SK-N-MC (cell line): ENCODE data around the gene DLG5.

Source experiments
- DNase-seq: peaks from one replicate; pipeline ENCODE4 v3.0.0-alpha.2; 2011; ENCODE audit warnings: low read depth, low spot score
- H3K27ac ChIP-seq: fragments of 200-600 bp; sonication (generic); 2 replicates; pipeline ENCODE4 v1.5.1; 2016; ENCODE audit warnings: mixed run types
- H3K36me3 ChIP-seq: fragments of 200-600 bp; sonication (generic); 2 replicates; pipeline ENCODE4 v1.6.1; 2017; ENCODE audit warnings: antibody characterized with exemption, low read length, mixed read lengths; ENCODE audit not compliant: insufficient read depth
- H3K4me3 ChIP-seq: fragments of 200-600 bp; sonication (generic); 2 replicates; pipeline ENCODE4 v1.5.1; 2016
- H3K9ac ChIP-seq: fragments of 200-600 bp; sonication (generic); 2 replicates; pipeline ENCODE4 v1.8.0; 2017; ENCODE audit warnings: mixed run types, mixed read lengths; ENCODE audit not compliant: insufficient read length
- H3K9me3 ChIP-seq: fragments of 200-600 bp; sonication (generic); 2 replicates; pipeline ENCODE4 v1.6.1; 2017; ENCODE audit warnings: low read depth, mild to moderate bottlenecking, antibody characterized with exemption, low read length, moderate library complexity, mixed read lengths
- EZH2 ChIP-seq: fragments of 200-600 bp; sonication (generic); IDR thresholded peaks from one replicate; pipeline ENCODE4 v1.6.1; 2017; ENCODE audit warnings: antibody characterized with exemption
- FOXP2 ChIP-seq: optimal IDR thresholded peaks from 2 replicates; pipeline ENCODE3; 2011; ENCODE audit warnings: mild to moderate bottlenecking, moderate library complexity; ENCODE audit not compliant: insufficient read depth; ENCODE audit errors: extremely low read length, control extremely low read depth
- POLR2AphosphoS5 ChIP-seq: IDR thresholded peaks from 2 replicates; pipeline ENCODE4 v1.6.1; 2012; ENCODE audit warnings: mild to moderate bottlenecking, low read depth, low read length, borderline replicate concordance

Gene DLG5

GRCh38 chr10:77756319-77757232 is 170.0 kb downstream of the DLG5 start:
- no peak overlapping the region for H3K9ac ChIP-seq
- no peak for TF ChIP-seq FOXP2
- no peak for TF ChIP-seq POLR2AphosphoS5
- no peak for TF ChIP-seq EZH2
- H3K27ac ChIP-seq: no peak overlapping the region
- peak; percentile 1 for DNase-seq
- H3K9me3 ChIP-seq: no peaks in the 10 kb centered on the region
- H3K36me3 ChIP-seq: no peaks in the 10 kb centered on the region
- H3K4me3 ChIP-seq: peak overlapping the region; percentile 40

- TF ChIP-seq EZH2 (no peak), POLR2AphosphoS5 (no peak), FOXP2 (no peak)
- Histone ChIP-seq H3K4me3 (no peak overlapping the region), H3K36me3 (no peaks in the 10 kb centered on the region), H3K9ac (no peak overlapping the region), H3K27ac (no peak overlapping the region), H3K9me3 (no peaks in the 10 kb centered on the region)
- no peak for DNase-seq
Measured at GRCh38 chr10:77746047-77746707, 180.4 kb downstream of the DLG5 start.

DNA sequence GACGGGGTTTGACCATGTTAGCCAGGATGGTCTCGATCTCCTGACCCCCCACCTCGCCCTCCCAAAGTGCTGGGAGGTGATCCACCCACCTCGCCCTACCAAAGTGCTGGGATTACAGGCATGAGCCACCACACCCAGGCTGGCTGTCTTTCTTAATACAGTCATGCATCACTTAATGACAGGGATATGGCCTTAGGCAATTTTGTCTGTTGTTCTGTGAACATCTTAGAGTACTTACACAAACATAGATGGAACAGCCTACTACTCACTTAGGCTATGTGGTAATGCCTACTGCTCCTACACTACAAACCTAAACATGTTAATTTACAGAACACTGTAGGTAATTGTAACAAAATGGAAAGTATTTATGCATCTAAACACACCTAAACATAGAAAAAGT is 182.3 kb downstream of the DLG5 start:
- H3K36me3 ChIP-seq: no peaks in the 10 kb centered on the region
- no peak overlapping the region for H3K4me3 ChIP-seq
- no peak overlapping the region for H3K27ac ChIP-seq
- DNase-seq: no peak
- no peaks in the 10 kb centered on the region for H3K9me3 ChIP-seq
- H3K9ac ChIP-seq: no peak overlapping the region
- TF ChIP-seq EZH2: no peak
- TF ChIP-seq FOXP2: no peak
- no peak for TF ChIP-seq POLR2AphosphoS5

DNA sequence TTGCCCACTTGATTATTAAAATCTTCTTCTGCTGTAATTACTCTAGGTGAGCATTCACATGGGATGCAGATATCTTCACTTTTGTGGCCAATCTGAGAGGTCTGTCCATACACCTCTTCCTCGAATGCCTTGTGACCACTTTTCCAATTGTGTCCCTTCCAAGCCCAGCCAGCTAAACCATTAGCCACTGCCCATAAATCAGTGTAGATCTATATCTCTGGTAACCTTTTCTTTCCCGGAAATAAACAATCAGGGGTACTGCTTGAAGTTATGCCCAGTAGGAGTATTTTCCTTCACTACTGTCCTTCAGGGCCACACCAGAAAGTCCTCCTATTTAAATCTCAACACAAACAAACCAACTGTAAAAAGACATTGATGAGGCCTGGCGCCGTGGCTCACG is 184.4 kb downstream of the DLG5 start:
- TF ChIP-seq FOXP2 (no peak), EZH2 (no peak), POLR2AphosphoS5 (no peak)
- DNase-seq: no peak
- Histone ChIP-seq H3K27ac (no peak overlapping the region), H3K36me3 (no peaks in the 10 kb centered on the region), H3K4me3 (no peak overlapping the region), H3K9ac (no peak overlapping the region), H3K9me3 (no peaks in the 10 kb centered on the region)

GRCh38 chr10:77741746-77742145 is 184.8 kb downstream of the DLG5 start:
- Histone ChIP-seq H3K36me3 (no peaks in the 10 kb centered on the region), H3K4me3 (no peak overlapping the region), H3K27ac (no peak overlapping the region), H3K9me3 (no peaks in the 10 kb centered on the region), H3K9ac (no peak overlapping the region)
- DNase-seq: no peak
- TF ChIP-seq EZH2 (no peak), FOXP2 (no peak), POLR2AphosphoS5 (no peak)
